Heart left ventricle (tissue), 13 donors: ENCODE results near the gene TMEFF2.

Experiments
- POLR2A ChIP-seq, 2 donors: fragments of 450-650 bp; IDR thresholded peaks; one replicate each; pipeline ENCODE4 v1.6.1; 2017; ENCODE audit warnings: antibody characterized with exemption in 2 of 2, mild to moderate bottlenecking in 2 of 2, moderate library complexity in 2 of 2
- TF ChIP-seq, protein P1 (sequence below), 12 donors: fragments of 200-600 bp; sonication (generic) in 4 of 12; IDR thresholded peaks; one replicate each; pipeline versions ENCODE4 v1.5.0 to v1.8.0; 2018 to 2022; ENCODE audit warnings: antibody characterized with exemption in 12 of 12, mild to moderate bottlenecking in 5 of 12
- donor health status: ischemic (EF 13 %, LVEDD 7.1; RV severe dilation, severe dysfunction).
- donor health status: DM: no; HTN: yes; CAD: no.
- donor health status: DM: no; HTN: no; CAD: no.
- donor health status: ischemic (EF 25% LVEDD 6.9; RV normal size, moderate dysfunction).
- donor health status: ischemic (EF 25% LVEDD 5.7; RV mildly dilated, moderate dysfunction).
- donor health status: ischemic (EF 35%, LVEDD 5.7; RV mildly dilated, moderate dysfunction).
- donor health status: nonischemic (EF 11% LVEDD 7.7; RV severe dilation, severe dysfunction).
- donor health status: DM: yes; HTN: yes; CAD: no.
- donor health status: PGD.
- donor health status: ischemic (EF 29% LVEDD 5.4; RV normal size, mild dysfunction).
- donor health status: nonischemic (EF 23%, LVEDD 6.1; RV moderate dilation, normal function).

- TF ChIP-seq, protein P1, sequence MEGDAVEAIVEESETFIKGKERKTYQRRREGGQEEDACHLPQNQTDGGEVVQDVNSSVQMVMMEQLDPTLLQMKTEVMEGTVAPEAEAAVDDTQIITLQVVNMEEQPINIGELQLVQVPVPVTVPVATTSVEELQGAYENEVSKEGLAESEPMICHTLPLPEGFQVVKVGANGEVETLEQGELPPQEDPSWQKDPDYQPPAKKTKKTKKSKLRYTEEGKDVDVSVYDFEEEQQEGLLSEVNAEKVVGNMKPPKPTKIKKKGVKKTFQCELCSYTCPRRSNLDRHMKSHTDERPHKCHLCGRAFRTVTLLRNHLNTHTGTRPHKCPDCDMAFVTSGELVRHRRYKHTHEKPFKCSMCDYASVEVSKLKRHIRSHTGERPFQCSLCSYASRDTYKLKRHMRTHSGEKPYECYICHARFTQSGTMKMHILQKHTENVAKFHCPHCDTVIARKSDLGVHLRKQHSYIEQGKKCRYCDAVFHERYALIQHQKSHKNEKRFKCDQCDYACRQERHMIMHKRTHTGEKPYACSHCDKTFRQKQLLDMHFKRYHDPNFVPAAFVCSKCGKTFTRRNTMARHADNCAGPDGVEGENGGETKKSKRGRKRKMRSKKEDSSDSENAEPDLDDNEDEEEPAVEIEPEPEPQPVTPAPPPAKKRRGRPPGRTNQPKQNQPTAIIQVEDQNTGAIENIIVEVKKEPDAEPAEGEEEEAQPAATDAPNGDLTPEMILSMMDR (IDR thresholded peaks at IDR 0.05), result no peak
- TF ChIP-seq POLR2A (IDR thresholded peaks at IDR 0.05), result no peak
These were observed 263.4 kb downstream of the TMEFF2 start for GRCh38 chr2:191931329-191931728.
